Measurements from ENCODE around the gene GRM6.

DNA sequence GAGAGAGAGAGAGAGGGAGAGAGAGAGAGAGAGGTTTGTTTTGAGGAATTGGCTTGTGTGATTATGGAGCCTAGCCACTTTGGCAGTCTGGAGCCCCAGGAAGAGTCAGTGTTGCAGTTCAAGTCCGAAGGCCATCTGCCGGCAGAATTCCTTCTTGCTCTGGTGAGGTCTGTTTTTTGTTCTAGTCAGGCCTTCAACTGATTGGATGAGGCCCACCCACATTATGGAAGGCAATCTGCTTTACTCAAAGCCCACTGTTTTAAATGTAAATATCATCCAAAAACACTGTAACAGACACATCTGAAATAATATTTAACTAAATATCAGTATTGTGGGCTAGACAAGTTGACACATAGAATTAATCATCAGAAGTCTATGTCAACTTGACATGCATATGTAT lies 11.4 kb upstream of the GRM6 start:
- no peak for TF ChIP-seq NR1H2 (CRISPR knock-in tag; IDR thresholded peaks at IDR 0.05)
- TF ChIP-seq, protein P1, sequence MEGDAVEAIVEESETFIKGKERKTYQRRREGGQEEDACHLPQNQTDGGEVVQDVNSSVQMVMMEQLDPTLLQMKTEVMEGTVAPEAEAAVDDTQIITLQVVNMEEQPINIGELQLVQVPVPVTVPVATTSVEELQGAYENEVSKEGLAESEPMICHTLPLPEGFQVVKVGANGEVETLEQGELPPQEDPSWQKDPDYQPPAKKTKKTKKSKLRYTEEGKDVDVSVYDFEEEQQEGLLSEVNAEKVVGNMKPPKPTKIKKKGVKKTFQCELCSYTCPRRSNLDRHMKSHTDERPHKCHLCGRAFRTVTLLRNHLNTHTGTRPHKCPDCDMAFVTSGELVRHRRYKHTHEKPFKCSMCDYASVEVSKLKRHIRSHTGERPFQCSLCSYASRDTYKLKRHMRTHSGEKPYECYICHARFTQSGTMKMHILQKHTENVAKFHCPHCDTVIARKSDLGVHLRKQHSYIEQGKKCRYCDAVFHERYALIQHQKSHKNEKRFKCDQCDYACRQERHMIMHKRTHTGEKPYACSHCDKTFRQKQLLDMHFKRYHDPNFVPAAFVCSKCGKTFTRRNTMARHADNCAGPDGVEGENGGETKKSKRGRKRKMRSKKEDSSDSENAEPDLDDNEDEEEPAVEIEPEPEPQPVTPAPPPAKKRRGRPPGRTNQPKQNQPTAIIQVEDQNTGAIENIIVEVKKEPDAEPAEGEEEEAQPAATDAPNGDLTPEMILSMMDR (IDR thresholded peaks at IDR 0.05): no peak

All from WTC11 (cell line).